Esophagus squamous epithelium (tissue), 4 donors: Measurements from ENCODE around the gene CES2.

Experiments used
- POLR2A ChIP-seq, 4 donors: fragments of 450-650 bp; IDR thresholded peaks; one replicate each; pipeline ENCODE4 v1.6.1; 2017; ENCODE audit warnings: antibody characterized with exemption in 4 of 4, mild to moderate bottlenecking in 4 of 4, moderate library complexity in 3 of 4
- TF ChIP-seq, protein P1 (sequence below), 6 experiments: fragments of 450-650 bp in 4 of 6; fragments of 200-600 bp in 2 of 6; sonication (generic) in 2 of 6; IDR thresholded peaks; one replicate each; pipeline ENCODE4 v1.5.1; 2016 to 2019; ENCODE audit warnings: antibody characterized with exemption in 6 of 6, mild to moderate bottlenecking in 4 of 6, moderate library complexity in 4 of 6

DNA sequence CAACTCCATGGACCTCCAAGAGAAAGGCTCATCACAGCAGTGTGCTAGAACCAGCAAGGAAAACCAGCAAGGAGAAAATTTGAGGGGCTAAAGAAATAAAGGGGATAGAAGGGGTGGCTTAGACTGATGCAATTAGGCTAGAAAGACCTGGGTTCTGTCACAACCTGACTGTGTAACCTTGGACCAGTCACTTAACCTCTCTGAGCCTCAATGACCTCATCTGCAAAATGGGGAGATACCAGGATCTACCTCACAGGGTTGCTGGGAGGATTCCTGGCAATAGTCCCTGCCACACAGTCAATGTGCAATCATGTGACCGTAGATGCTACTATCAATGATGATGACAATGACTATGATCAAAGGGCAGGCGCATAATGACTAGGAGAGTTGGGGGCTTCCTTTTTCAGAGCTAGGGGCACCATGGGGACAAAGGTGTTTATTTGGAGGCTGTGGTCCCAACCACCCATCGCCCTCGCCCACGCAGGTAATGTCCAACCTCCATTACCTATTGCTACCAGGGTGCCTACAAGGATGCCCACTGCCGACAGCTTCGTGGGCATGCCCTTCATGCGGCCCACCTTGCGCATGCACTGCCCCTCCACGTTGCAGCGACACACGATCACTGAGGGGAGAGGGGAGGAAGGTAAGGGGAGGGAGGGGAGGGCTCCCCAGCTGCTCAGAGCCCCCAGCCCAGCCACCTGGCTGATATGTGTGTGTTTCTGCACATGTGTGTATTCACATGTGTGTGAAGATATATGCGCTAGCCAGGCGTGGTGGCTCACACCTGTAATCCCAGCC, 26.4 kb upstream of the CES2 start:
- TF ChIP-seq, protein P1, sequence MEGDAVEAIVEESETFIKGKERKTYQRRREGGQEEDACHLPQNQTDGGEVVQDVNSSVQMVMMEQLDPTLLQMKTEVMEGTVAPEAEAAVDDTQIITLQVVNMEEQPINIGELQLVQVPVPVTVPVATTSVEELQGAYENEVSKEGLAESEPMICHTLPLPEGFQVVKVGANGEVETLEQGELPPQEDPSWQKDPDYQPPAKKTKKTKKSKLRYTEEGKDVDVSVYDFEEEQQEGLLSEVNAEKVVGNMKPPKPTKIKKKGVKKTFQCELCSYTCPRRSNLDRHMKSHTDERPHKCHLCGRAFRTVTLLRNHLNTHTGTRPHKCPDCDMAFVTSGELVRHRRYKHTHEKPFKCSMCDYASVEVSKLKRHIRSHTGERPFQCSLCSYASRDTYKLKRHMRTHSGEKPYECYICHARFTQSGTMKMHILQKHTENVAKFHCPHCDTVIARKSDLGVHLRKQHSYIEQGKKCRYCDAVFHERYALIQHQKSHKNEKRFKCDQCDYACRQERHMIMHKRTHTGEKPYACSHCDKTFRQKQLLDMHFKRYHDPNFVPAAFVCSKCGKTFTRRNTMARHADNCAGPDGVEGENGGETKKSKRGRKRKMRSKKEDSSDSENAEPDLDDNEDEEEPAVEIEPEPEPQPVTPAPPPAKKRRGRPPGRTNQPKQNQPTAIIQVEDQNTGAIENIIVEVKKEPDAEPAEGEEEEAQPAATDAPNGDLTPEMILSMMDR (IDR thresholded peaks at IDR 0.05) = no peak
- no peak for TF ChIP-seq POLR2A (IDR thresholded peaks at IDR 0.05)
